ENCODE results near the gene ATP5PD. TPM values are rescaled to one million over a fixed set of nuclear protein-coding genes. Genes with fewer than 3 reads are reported as not detected.

ATP5PD gene
- total and polyA plus RNA-seq, 7 donors: 303 to 726 (median 480) TPM

GRCh38 chr17:75064867-75065561 is 18.2 kb upstream of the ATP5PD start:
- Histone ChIP-seq H3K27ac (no peak overlapping the region), H3K36me3 (peaks cover 20 to 53% (median 33%) of the 10 kb centered on the region in 4 donors), H3K9me3 (no peaks in the 10 kb centered on the region), H3K27me3 (no peaks in the 10 kb centered on the region), H3K4me1 (peaks cover 0 to 8% (median 7%) of the 10 kb centered on the region in 4 donors), H3K4me3 (no peak overlapping the region)
- no peak for TF ChIP-seq EP300 (IDR thresholded peaks at IDR 0.05)
- WGBS, 2 donors: 95 to 96% methylated on average over 18 of the region's 18 CpGs
- no peak for DNase-seq
- intact Hi-C loops (cut with DNase I): loop anchor here (5.0 kb wide), 2 partner anchors 47 to 137 kb away; no protein-coding TSS in a partner anchor

GRCh38 chr17:75064460-75064859 is 17.7 kb upstream of the ATP5PD start:
- Histone ChIP-seq H3K4me1 (peaks cover 0 to 13% (median 11%) of the 10 kb centered on the region in 4 donors), H3K9me3 (no peaks in the 10 kb centered on the region), H3K27ac (no peak overlapping the region), H3K27me3 (no peaks in the 10 kb centered on the region), H3K4me3 (no peak overlapping the region), H3K36me3 (peaks cover 20 to 53% (median 33%) of the 10 kb centered on the region in 4 donors)
- no peak for DNase-seq
- no peak for TF ChIP-seq CTCF (IDR thresholded peaks at IDR 0.05)
- intact Hi-C loops (cut with DNase I): loop anchor here (5.0 kb wide), 2 partner anchors 48 to 138 kb away; no protein-coding TSS in a partner anchor
- 92 to 93% methylated on average over 8 of the region's 8 CpGs for WGBS, 2 donors

GRCh38 chr17:75064040-75064439 is 17.3 kb upstream of the ATP5PD start:
- Histone ChIP-seq H3K4me1 (peaks cover 0 to 17% (median 13%) of the 10 kb centered on the region in 4 donors), H3K27ac (no peak overlapping the region), H3K9me3 (no peaks in the 10 kb centered on the region), H3K4me3 (no peak overlapping the region), H3K27me3 (no peaks in the 10 kb centered on the region), H3K36me3 (peaks cover 20 to 53% (median 33%) of the 10 kb centered on the region in 4 donors)
- TF ChIP-seq CTCF (IDR thresholded peaks at IDR 0.05) (no peak), POLR2A (IDR thresholded peaks at IDR 0.05) (no peak), POLR2AphosphoS5 (IDR thresholded peaks at IDR 0.05) (no peak), EP300 (IDR thresholded peaks at IDR 0.05) (no peak)
- intact Hi-C loops (cut with DNase I): loop anchor here (5.0 kb wide), 2 partner anchors 48 to 138 kb away; no protein-coding TSS in a partner anchor
- 94 to 96% methylated on average over 11 of the region's 11 CpGs for WGBS, 2 donors
- no peak for DNase-seq

- Histone ChIP-seq H3K4me3 (no peak overlapping the region), H3K27ac (no peak overlapping the region), H3K9me3 (no peaks in the 10 kb centered on the region), H3K27me3 (no peaks in the 10 kb centered on the region), H3K36me3 (peaks cover 20 to 53% (median 33%) of the 10 kb centered on the region in 4 donors), H3K4me1 (peaks cover 0 to 18% (median 13%) of the 10 kb centered on the region in 4 donors)
- TF ChIP-seq POLR2AphosphoS5 (IDR thresholded peaks at IDR 0.05): no peak
- no peak for TF ChIP-seq POLR2A (IDR thresholded peaks at IDR 0.05)
- no peak for TF ChIP-seq EP300 (IDR thresholded peaks at IDR 0.05)
- TF ChIP-seq CTCF (IDR thresholded peaks at IDR 0.05): no peak
- DNase-seq: no peak
- WGBS, 2 donors: 81 to 95% methylated on average over 3 of the region's 3 CpGs
- intact Hi-C loops (cut with DNase I): loop anchor here (5.0 kb wide), 2 partner anchors 49 to 139 kb away; no protein-coding TSS in a partner anchor
Measured at GRCh38 chr17:75063626-75064025, 16.9 kb upstream of the ATP5PD start.

- Histone ChIP-seq H3K36me3 (peaks cover 20 to 53% (median 33%) of the 10 kb centered on the region in 4 donors), H3K27ac (no peak overlapping the region), H3K4me3 (no peak overlapping the region), H3K27me3 (no peaks in the 10 kb centered on the region), H3K4me1 (peaks cover 0 to 18% (median 13%) of the 10 kb centered on the region in 4 donors), H3K9me3 (no peaks in the 10 kb centered on the region)
- DNase-seq: no peak
- 92 to 93% methylated on average over 13 of the region's 13 CpGs for WGBS, 2 donors
- intact Hi-C loops (cut with DNase I): loop anchor here (5.0 kb wide), 2 partner anchors 49 to 139 kb away; no protein-coding TSS in a partner anchor
- no peak for TF ChIP-seq POLR2A (IDR thresholded peaks at IDR 0.05)
- no peak for TF ChIP-seq POLR2AphosphoS5 (IDR thresholded peaks at IDR 0.05)
- TF ChIP-seq EP300 (IDR thresholded peaks at IDR 0.05): no peak
- TF ChIP-seq CTCF (IDR thresholded peaks at IDR 0.05): no peak
Measured at GRCh38 chr17:75063201-75063600, 16.4 kb upstream of the ATP5PD start.

Measured in sigmoid colon (tissue), 7 donors.